Naive B cell (primary cell): ENCODE measurements around the gene AHSP. TPM values are rescaled to one million over a fixed set of nuclear protein-coding genes. Genes with fewer than 3 reads are reported as not detected.
"Not testable (repeated sequence)": the region's sequence is repeated elsewhere in the genome, so short reads cannot be mapped to it uniquely, and the experiment has no call there.

Source experiments
- ATAC-seq, 2 donors: fragments of 150-1000 bp; cut with Tn5 transposase; 2 replicates each; pipeline ENCODE4 v1.10.0; 2021; ENCODE audit warnings: low read depth in 2 of 2, mild to moderate bottlenecking in 2 of 2, moderate library complexity in 2 of 2
- DNase-seq: peaks from one replicate; pipeline ENCODE4 v3.0.0; 2022
- H3K27ac Mint-ChIP-seq, 6 donors: one replicate each; pipeline ENCODE4 v1.8.0; 2020 to 2022; ENCODE audit warnings: mild to moderate bottlenecking in 6 of 6, mixed read lengths in 6 of 6, moderate library complexity in 5 of 6, inconsistent platforms in 2 of 6
- H3K27me3 Mint-ChIP-seq, 3 donors: one replicate each; pipeline ENCODE4 v1.8.0; 2021 to 2022; ENCODE audit warnings: mixed read lengths in 3 of 3, mild to moderate bottlenecking in 1 of 3
- H3K36me3 Mint-ChIP-seq, 2 donors: one replicate each; pipeline ENCODE4 v1.8.0; 2020 to 2022; ENCODE audit warnings: mixed read lengths in 2 of 2, inconsistent platforms in 1 of 2, mild to moderate bottlenecking in 1 of 2
- H3K4me1 Mint-ChIP-seq, 3 donors: one replicate each; pipeline ENCODE4 v1.8.0; 2020 to 2022; ENCODE audit warnings: mixed read lengths in 3 of 3, inconsistent platforms in 1 of 3, mild to moderate bottlenecking in 1 of 3, moderate library complexity in 1 of 3
- H3K4me3 Mint-ChIP-seq, 8 donors: one replicate each; pipeline ENCODE4 v1.8.0; 2020 to 2022; ENCODE audit warnings: mild to moderate bottlenecking in 8 of 8, mixed read lengths in 8 of 8, moderate library complexity in 8 of 8, inconsistent platforms in 2 of 8
- H3K9me3 Mint-ChIP-seq, 7 donors: one replicate each; pipeline ENCODE4 v1.8.0; 2020 to 2022; ENCODE audit warnings: mixed read lengths in 7 of 7, mild to moderate bottlenecking in 5 of 7, inconsistent platforms in 2 of 7, moderate library complexity in 1 of 7
- polyA plus RNA-seq, 6 donors: library from polyadenylated mRNA; unstranded; fragments of 300-500 nt; fragmentation: Illumina TruSeq; gene quantifications; one replicate each; pipeline ENCODE4 v1.2.3, GENCODE V29; 2021; ENCODE audit warnings: low read depth in 6 of 6

AHSP gene
- polyA plus RNA-seq, 6 donors from 2014 or later: not detected

DNA sequence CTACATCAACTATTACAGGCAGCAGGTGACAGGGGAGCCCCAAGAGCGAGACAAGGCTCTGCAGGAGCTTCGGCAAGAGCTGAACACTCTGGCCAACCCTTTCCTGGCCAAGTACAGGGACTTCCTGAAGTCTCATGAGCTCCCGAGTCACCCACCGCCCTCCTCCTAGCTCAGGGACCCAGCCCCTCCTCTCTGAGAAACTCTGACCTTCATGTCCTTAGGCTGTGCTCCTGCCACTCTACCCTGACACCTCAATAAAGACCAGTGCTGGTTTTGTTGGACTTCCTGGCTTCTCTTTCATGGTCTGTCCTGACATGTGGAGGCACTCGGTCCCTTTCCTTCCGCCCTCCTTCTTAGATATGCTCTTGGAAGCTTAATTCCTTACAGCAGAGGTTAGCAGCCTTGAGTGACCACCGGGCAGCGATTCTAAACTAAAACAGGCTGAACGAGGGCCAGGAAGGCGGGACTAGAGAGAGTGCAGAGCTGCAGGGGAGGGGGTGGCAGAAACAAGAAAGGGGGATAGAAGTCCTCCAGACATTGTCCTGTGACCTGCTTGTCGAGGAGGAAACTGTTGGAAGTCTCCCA, 915 bp downstream of the AHSP start:
- H3K9me3 Mint-ChIP-seq: no peaks in the 10 kb centered on the region
- no peak for ATAC-seq
- no peaks in the 10 kb centered on the region for H3K36me3 Mint-ChIP-seq
- H3K4me3 Mint-ChIP-seq: peak overlapping the region in 7 of 8 donors; percentile 59 to 89 (median 81)
- peaks cover 16 to 23% (median 18%) of the 10 kb centered on the region in 3 donors for H3K4me1 Mint-ChIP-seq
- peaks cover 18 to 32% (median 19%) of the 10 kb centered on the region in 3 donors for H3K27me3 Mint-ChIP-seq
- DNase-seq: no peak
- H3K27ac Mint-ChIP-seq: no peak overlapping the region

GRCh38 chr16:31529108-31529936, 1.6 kb downstream of the AHSP start:
- peak overlapping the region in 1 of 6 donors; percentile 81 for H3K27ac Mint-ChIP-seq
- H3K4me1 Mint-ChIP-seq: peaks cover 16 to 23% (median 18%) of the 10 kb centered on the region in 3 donors
- no peak for DNase-seq
- H3K27me3 Mint-ChIP-seq: peaks cover 18 to 36% (median 19%) of the 10 kb centered on the region in 3 donors
- peak; percentile 47 to 54 for ATAC-seq
- no peaks in the 10 kb centered on the region for H3K36me3 Mint-ChIP-seq
- H3K4me3 Mint-ChIP-seq: peak overlapping the region in 7 of 8 donors; percentile 59 to 89 (median 81)
- H3K9me3 Mint-ChIP-seq: no peaks in the 10 kb centered on the region

DNA sequence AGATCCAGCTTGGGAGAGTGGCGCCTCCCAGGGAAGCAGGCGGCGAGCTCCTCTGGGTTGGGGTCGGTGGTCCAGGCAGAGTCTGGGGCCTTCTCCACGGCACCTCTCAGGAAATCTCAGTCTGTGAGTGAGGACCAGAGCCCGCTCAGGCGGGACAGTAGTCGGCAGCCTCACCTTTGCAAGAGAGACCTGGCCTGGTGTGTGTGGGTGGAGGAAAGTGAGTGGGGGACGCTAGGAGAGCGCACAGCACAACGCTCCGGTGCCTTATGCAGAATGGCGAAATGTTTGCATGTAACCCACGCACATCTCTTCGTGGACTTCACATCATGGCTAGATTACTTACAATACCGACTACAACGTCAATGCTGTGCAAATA, 2.2 kb downstream of the AHSP start:
- DNase-seq: no peak
- peak overlapping the region in 6 of 8 donors; percentile 17 to 89 (median 74) for H3K4me3 Mint-ChIP-seq
- peaks cover 16 to 23% (median 18%) of the 10 kb centered on the region in 3 donors for H3K4me1 Mint-ChIP-seq
- no peak for ATAC-seq
- no peaks in the 10 kb centered on the region for H3K9me3 Mint-ChIP-seq
- no peaks in the 10 kb centered on the region for H3K36me3 Mint-ChIP-seq
- no peak overlapping the region for H3K27ac Mint-ChIP-seq
- H3K27me3 Mint-ChIP-seq: peaks cover 18 to 35% (median 19%) of the 10 kb centered on the region in 3 donors

- Mint-ChIP-seq H3K4me3 (peak overlapping the region in 4 of 8 donors; percentile 59 to 84 (median 74)), H3K27ac (no peak overlapping the region), H3K9me3 (no peaks in the 10 kb centered on the region), H3K27me3 (peaks cover 19 to 34% (median 19%) of the 10 kb centered on the region in 3 donors), H3K4me1 (peaks cover 16 to 23% (median 18%) of the 10 kb centered on the region in 3 donors), H3K36me3 (no peaks in the 10 kb centered on the region)
- ATAC-seq: no peak
- no peak for DNase-seq
Measured at GRCh38 chr16:31530405-31530804, 2.7 kb downstream of the AHSP start.

- Mint-ChIP-seq H3K27me3 (peaks cover 25 to 38% (median 26%) of the 10 kb centered on the region in 3 donors), H3K27ac (no peak overlapping the region), H3K4me1 (peaks cover 16 to 23% (median 18%) of the 10 kb centered on the region in 3 donors), H3K9me3 (no peaks in the 10 kb centered on the region), H3K4me3 (no peak overlapping the region), H3K36me3 (no peaks in the 10 kb centered on the region)
- DNase-seq (no peak), ATAC-seq (no peak)
Measured at GRCh38 chr16:31531096-31531495, 3.4 kb downstream of the AHSP start.

GRCh38 chr16:31532120-31532519, 4.4 kb downstream of the AHSP start:
- H3K36me3 Mint-ChIP-seq: no peaks in the 10 kb centered on the region
- H3K4me3 Mint-ChIP-seq: no peak overlapping the region
- H3K9me3 Mint-ChIP-seq: peaks cover 0 to 2% (median 0%) of the 10 kb centered on the region in 7 donors
- ATAC-seq: no peak
- H3K27ac Mint-ChIP-seq: no peak overlapping the region
- H3K4me1 Mint-ChIP-seq: peaks cover 16 to 23% (median 18%) of the 10 kb centered on the region in 3 donors
- no peak for DNase-seq
- peaks cover 25 to 32% (median 27%) of the 10 kb centered on the region in 3 donors for H3K27me3 Mint-ChIP-seq

DNA sequence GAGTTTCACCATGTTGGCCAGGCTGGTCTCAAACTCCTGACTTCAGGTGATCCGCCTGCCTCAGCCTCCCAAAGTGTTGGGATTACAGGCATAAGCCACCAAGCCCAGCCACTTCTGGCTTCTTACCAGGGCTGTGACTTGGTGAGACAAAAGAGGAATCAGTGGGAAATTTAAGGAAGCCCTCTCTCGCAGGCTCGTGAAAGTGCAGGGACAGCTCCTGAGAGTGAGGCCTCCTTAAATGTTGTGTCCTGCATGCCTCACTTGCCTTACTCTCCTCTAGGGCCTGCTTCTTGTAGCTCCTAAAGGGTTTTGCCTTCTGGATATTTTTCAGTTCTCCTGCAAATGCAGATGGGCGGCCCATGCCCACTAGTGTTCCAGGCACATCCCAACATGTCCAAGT, 5.2 kb downstream of the AHSP start:
- no peak for ATAC-seq

GRCh38 chr16:31535737-31536136, 8.0 kb downstream of the AHSP start:
- peaks cover 0 to 6% (median 3%) of the 10 kb centered on the region in 3 donors for H3K4me1 Mint-ChIP-seq
- no peak overlapping the region for H3K27ac Mint-ChIP-seq
- H3K9me3 Mint-ChIP-seq: peaks cover 4 to 19% (median 17%) of the 10 kb centered on the region in 7 donors
- ATAC-seq (no peak), DNase-seq (no peak)
- H3K4me3 Mint-ChIP-seq: no peak overlapping the region
- peaks cover 40 to 42% (median 41%) of the 10 kb centered on the region in 3 donors for H3K27me3 Mint-ChIP-seq
- peaks cover 0 to 16% of the 10 kb centered on the region in 2 donors for H3K36me3 Mint-ChIP-seq

More for the DNA sequence above, 5.2 kb downstream of the AHSP start:
- Mint-ChIP-seq H3K27ac (no peak overlapping the region), H3K27me3 (peaks cover 26 to 30% (median 28%) of the 10 kb centered on the region in 3 donors), H3K9me3 (peaks cover 0 to 2% (median 0%) of the 10 kb centered on the region in 7 donors), H3K36me3 (no peaks in the 10 kb centered on the region), H3K4me1 (peaks cover 13 to 22% (median 18%) of the 10 kb centered on the region in 3 donors), H3K4me3 (no peak overlapping the region)
- no peak for DNase-seq

- DNase-seq: no peak
- H3K27ac Mint-ChIP-seq: no peak overlapping the region
- peaks cover 0 to 16% of the 10 kb centered on the region in 2 donors for H3K36me3 Mint-ChIP-seq
- H3K4me3 Mint-ChIP-seq: no peak overlapping the region
- peaks cover 8 to 27% (median 17%) of the 10 kb centered on the region in 7 donors for H3K9me3 Mint-ChIP-seq
- ATAC-seq: no peak
- H3K4me1 Mint-ChIP-seq: peaks cover 0 to 6% (median 3%) of the 10 kb centered on the region in 3 donors
- H3K27me3 Mint-ChIP-seq: peaks cover 41 to 49% (median 48%) of the 10 kb centered on the region in 3 donors
Measured at GRCh38 chr16:31536804-31537361, 9.2 kb downstream of the AHSP start.

GRCh38 chr16:31537362-31538242, 9.9 kb downstream of the AHSP start:
- peaks cover 0 to 6% (median 3%) of the 10 kb centered on the region in 3 donors for H3K4me1 Mint-ChIP-seq
- no peak for ATAC-seq
- peaks cover 11 to 34% (median 23%) of the 10 kb centered on the region in 7 donors for H3K9me3 Mint-ChIP-seq
- no peak for DNase-seq
- H3K36me3 Mint-ChIP-seq: peaks cover 0 to 22% of the 10 kb centered on the region in 2 donors
- no peak overlapping the region for H3K27ac Mint-ChIP-seq
- H3K27me3 Mint-ChIP-seq: peaks cover 44 to 55% (median 49%) of the 10 kb centered on the region in 3 donors
- peak overlapping the region in 7 of 8 donors; percentile 42 to 90 (median 76) for H3K4me3 Mint-ChIP-seq

GRCh38 chr16:31538243-31538598, 10.5 kb downstream of the AHSP start:
- Mint-ChIP-seq H3K4me3 (peak overlapping the region in 4 of 8 donors; percentile 45 to 80 (median 54)), H3K36me3 (peaks cover 0 to 23% of the 10 kb centered on the region in 2 donors), H3K9me3 (peaks cover 11 to 38% (median 26%) of the 10 kb centered on the region in 7 donors), H3K27me3 (peaks cover 44 to 56% (median 49%) of the 10 kb centered on the region in 3 donors)
- not testable (repeated sequence) for H3K27ac Mint-ChIP-seq, ATAC-seq, H3K4me1 Mint-ChIP-seq, DNase-seq

DNA sequence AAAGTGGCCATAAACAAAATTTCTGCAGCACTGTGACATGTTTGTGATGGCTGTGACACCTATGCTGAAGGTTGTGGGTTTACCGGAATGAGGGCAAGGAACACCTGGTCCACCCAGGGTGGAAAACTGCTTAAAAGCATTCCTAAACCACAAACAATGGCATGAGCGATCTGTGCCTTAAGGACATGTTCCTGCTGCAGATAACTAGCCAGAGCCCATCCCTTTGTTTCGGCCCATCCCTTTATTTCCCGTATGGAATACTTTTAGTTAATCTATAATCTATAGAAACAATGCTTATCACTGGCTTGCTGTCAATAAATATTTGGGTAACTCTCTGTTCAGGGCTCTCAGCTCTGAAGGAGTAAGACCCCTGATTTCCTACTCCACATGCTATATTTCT, 12.1 kb downstream of the AHSP start:
- not testable (repeated sequence) for H3K4me3 Mint-ChIP-seq, H3K27ac Mint-ChIP-seq, ATAC-seq, H3K4me1 Mint-ChIP-seq, DNase-seq
- Mint-ChIP-seq H3K27me3 (peaks cover 38 to 65% (median 49%) of the 10 kb centered on the region in 3 donors), H3K9me3 (peaks cover 11 to 45% (median 29%) of the 10 kb centered on the region in 7 donors), H3K36me3 (peaks cover 0 to 23% of the 10 kb centered on the region in 2 donors)
